Activated CD4-positive, alpha-beta T cell treated with anti-CD3 and anti-CD28 coated beads for 24 hours (primary cell): Measurements from ENCODE around the gene CNTNAP1.

Experiments used
- DNase-seq, 2 donors: peaks; one replicate each; pipeline ENCODE4 v3.0.0-alpha.2; 2020; ENCODE audit warnings: low read depth in 2 of 2

CNTNAP1 gene

DNA sequence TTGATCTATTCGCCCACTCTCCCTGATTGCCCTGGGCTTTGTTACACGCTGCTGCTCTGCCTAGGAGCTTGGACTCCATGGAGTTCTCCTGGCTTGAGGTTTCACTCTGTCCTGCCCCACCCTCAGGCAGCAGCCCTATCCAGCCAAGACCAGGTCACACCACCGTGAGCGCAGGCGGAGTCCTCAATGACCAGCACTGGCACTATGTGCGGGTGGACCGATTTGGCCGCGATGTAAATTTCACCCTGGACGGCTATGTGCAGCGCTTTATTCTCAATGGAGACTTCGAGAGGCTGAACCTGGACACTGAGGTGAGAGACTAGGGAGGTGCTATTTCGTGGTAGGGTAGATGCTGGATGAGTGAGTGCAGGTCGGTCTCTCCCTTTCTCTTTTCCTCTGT is 3.5 kb downstream of the CNTNAP1 start:
- DNase-seq, result no peak

DNA sequence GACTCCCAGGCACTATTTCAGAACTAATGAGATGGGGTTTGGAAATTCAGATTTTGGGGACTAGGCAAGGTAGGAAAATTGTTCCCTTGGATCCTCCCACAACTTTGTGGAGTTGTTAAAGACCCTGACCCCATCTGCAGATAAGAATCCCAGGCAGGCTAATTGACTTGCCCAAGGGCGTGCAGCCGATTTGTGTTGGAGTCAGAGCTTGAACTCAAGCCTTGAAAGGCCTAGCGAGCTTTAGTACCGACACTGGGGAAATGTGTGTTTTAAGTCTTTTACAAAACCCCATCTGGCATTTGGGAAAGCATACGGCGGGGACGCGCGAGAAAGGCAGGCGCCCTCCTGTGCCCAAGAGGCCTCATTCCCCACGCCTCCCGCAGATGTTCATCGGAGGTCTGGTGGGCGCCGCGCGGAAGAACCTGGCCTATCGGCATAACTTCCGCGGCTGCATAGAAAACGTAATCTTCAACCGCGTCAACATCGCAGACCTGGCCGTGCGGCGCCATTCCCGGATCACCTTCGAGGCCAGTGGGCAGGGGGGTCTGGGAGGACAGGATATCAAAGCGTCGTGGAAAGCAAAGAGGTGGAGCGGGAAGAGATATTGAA is 4.3 kb downstream of the CNTNAP1 start:
- no peak for DNase-seq

DNA sequence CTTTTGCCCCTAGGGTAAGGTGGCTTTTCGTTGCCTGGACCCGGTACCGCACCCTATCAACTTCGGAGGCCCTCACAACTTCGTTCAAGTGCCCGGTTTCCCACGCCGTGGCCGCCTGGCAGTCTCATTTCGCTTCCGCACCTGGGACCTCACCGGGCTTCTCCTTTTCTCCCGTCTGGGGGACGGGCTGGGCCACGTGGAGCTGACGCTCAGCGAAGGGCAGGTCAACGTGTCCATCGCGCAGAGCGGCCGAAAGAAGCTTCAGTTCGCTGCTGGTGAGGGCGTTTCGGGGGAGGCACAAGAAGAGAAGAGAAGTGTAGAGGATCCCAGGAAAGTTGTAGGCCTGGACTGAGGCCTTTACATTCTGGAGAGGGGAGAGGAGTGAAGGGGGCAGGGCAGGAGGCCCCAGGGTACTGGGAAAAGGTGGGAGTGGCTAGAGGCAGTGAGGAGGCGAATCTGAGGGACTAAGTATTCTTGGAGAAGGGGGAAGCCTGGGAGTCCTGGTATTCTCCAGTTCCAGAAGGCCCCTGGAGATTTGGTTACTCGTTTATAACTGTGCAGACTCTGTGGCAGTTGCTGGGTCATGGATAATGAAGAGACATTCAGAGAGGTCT is 5.5 kb downstream of the CNTNAP1 start:
- no peak for DNase-seq

DNA sequence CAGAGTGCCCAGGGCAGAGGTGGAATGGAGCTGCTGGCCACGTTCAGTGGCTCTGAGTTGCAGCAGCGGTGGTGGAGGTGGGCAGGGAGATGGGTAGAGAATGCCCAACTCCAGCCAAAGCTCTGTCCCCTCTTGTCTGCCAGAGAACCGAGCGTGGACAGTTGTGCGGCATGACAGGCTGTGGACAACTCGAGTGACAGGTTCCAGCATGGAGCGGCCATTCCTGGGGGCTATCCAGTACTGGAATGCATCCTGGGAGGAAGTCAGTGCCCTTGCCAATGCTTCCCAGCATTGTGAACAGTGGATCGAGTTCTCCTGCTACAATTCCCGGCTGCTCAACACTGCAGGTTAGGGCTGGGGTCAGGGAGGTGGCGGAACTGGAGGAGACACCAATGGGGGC is 8.3 kb downstream of the CNTNAP1 start:
- DNase-seq, result no peak

DNA sequence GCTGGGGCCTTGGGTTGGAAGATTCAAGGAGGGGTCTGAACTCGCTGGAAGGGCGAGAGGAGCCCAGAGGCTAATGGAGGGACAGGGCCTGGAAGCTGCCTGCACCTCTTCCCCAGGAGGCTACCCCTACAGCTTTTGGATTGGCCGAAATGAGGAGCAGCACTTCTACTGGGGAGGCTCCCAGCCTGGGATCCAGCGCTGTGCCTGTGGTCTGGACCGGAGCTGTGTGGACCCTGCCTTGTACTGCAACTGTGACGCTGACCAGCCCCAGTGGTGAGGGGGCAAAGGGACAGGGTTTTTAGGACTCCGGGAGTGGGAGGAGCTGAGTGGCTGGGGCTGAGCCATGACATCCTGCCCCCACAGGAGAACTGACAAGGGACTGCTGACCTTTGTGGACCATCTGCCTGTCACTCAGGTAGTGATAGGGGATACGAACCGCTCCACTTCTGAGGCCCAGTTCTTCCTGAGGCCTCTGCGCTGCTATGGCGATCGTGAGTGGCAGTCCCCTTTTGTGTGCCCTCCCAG is 8.8 kb downstream of the CNTNAP1 start:
- no peak for DNase-seq

DNA sequence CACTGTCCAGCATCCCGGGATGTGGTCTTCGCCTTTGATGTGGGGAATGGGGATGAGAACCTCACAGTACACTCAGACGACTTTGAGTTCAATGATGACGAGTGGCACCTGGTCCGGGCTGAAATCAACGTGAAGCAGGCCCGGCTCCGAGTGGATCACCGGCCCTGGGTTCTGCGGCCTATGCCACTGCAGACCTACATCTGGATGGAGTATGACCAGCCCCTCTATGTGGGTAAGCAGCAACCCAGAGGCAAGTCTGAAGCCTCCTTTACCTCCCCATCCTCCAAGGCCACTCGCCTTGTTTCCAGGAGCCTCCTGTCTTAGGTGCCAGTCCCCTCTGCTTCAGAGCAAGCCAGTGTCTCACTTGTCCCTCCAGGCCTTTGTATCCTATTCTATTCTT is 10.2 kb downstream of the CNTNAP1 start:
- no peak for DNase-seq

DNA sequence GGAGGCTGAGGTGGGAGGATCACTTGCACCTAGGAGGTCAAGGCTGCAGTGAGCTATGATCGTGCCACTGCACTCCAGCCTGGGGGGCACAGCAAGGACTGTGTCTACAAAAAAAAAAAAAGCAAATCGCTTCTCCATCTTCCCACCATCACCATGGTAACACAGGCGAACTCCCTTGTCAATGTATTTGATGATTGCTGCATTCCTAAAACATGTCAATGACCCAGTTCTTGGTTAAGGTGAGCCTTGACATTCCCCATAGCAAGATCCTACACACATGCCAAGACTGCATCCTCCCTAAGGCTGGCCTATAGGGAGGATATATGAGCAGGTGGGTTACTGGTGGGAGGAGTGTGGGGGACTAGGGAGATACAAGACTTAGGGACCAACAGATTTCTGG is 12.2 kb downstream of the CNTNAP1 start:
- no peak for DNase-seq

DNA sequence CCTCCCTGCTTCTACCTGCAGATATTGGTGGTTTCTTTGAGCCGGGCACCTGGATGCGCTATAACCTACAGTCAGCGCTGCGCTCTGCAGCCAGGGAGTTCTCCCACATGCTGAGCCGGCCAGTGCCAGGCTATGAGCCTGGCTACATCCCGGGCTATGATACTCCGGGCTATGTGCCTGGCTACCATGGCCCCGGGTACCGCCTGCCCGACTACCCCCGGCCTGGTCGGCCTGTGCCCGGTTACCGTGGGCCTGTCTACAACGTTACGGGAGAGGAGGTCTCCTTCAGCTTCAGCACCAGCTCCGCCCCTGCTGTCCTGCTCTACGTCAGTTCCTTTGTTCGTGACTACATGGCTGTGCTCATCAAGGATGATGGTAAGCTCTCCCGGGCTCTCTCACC is 13.2 kb downstream of the CNTNAP1 start:
- no peak for DNase-seq

DNA sequence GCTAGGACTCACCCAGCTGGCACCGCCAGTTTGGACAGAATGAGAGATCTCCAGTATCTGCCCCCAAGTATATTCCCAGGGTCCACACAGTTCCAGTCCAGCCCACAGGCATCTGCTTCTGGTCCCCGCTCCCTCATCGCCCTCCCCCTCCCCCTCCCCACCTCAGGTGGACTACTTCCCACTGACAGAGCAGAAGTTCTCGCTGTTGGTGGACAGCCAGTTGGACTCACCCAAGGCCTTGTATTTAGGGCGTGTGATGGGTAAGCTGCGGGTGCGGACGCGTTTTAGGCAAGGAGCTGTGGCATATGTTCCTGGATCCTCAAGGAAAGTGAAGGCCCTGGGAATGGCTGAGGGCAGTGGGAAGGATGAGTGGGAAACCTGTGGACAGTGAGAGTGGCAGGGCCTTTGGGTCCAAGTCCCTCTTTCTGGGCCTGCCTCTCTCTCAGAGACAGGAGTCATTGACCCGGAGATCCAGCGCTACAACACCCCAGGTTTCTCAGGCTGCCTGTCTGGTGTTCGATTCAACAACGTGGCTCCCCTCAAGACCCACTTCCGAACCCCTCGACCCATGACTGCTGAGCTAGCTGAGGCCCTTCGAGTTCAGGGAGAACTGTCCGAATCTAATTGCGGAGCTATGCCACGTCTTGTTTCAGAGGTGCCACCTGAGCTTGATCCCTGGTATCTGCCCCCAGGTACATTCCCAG is 14.9 kb downstream of the CNTNAP1 start:
- no peak for DNase-seq

DNA sequence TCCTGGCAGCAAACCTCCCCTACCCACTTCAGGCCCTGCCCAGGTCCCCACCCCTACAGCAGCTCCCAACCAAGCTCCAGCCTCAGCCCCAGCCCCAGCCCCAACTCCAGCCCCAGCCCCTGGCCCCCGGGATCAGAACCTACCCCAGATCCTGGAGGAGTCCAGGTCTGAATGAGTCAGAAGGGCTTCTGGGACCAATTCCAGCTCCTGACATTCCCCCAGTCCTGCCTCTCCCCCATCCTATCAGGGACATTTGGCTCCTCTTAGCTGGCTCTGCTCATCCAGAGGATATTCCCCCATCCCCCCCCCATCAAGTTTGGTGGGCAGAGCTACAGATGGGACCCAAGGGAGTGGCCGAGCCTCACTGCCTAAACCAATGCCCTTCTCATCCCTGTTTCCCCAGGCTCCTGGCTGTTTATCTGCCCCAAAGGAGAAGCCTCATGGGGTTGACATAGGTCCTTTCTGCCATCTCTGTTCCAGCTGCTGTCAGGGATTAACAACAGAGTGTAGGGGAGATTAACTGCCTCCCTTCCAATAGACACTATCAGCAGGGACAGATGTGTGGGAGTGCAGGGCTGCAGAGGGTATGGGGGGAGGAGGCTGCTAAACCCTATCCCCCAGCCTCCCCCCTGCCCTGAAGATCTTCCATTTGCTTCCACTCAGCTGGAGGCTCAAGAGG is 16.5 kb downstream of the CNTNAP1 start:
- no peak for DNase-seq

DNA sequence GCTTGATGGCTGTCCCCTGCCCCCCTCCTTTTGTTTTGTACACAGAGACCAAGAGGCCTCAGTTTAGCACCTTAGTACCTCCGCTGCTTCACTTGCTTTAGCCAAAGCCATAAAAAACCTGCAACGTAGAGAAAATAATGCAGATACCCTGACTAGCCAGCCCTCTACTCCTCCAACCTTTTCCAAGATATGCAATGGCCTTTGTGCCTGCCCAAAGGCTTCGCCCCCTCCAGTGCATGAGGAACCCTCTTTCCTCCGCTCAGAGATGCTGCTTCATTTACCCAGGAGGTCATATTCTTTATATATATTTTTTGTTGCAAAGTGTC is 17.0 kb downstream of the CNTNAP1 start:
- DNase-seq, result no peak

DNA sequence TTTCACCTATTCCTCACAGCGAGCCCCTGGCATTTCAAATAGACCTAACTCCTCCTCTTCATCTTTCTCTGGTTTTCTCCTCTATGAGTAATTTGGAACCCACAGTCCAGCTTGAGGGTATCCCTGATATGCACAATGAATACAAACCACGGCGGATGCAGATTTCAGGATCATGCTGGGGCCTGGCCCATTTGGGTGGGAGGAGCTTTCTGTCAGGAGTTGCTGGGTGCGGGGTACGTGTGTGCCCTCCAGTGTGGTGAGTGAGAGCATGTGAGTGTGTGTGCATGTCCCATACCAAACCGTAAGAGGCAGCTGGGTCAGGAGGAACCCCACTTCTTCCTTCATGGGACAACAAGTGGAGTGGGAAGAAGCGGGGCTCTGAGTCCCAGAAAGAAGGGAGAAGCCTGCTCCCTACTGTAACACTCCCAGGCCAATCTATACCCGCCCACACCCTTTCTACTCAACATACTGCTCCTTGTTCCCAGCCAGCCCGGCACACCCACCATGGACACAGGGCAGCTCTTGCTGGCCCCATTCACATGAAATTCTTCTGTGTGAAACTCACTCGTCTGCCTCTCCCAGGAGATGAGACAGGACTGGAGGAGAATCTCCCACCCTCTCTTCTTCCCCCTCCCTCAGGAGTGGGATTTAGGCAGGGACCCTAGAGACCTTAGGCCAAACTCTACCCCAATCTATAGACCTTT is 18.4 kb downstream of the CNTNAP1 start:
- DNase-seq, result no peak

DNA sequence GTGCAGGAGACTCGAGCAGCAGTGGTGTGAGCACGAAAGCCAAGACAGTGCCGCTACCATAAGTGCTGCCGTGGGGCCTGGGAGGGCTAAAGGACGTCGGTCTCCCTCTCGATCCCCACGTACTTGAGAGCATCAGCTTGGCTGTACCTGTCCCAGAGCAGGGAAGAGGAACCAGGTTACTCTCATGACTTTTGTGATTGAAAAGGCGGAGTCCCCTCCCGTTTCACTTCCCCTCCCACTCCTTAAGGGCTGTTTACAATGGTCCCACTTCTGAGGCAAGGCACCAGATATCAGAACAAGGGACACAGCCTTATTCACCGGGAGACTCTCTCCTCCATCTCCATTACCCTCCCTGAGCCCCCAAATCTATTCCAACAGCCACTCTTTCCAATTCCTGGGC is 20.1 kb downstream of the CNTNAP1 start:
- DNase-seq, result no peak

DNA sequence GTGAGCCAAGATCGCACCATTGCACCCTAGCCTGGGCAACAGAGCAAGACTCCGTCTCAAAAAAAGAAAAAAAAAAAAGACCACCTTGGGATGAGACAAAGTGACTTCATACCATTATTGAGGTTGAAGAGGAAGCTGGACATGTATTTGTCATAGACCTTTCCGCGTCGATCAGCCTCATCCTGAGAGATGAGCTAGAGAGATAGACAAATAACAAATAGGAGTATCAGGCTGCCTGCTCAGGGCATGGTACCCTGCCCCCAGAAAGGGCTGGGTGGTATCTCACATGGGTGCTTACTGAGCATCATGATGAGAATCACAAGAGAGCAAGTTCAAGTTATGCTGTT is 22.1 kb downstream of the CNTNAP1 start:
- DNase-seq, result no peak

DNA sequence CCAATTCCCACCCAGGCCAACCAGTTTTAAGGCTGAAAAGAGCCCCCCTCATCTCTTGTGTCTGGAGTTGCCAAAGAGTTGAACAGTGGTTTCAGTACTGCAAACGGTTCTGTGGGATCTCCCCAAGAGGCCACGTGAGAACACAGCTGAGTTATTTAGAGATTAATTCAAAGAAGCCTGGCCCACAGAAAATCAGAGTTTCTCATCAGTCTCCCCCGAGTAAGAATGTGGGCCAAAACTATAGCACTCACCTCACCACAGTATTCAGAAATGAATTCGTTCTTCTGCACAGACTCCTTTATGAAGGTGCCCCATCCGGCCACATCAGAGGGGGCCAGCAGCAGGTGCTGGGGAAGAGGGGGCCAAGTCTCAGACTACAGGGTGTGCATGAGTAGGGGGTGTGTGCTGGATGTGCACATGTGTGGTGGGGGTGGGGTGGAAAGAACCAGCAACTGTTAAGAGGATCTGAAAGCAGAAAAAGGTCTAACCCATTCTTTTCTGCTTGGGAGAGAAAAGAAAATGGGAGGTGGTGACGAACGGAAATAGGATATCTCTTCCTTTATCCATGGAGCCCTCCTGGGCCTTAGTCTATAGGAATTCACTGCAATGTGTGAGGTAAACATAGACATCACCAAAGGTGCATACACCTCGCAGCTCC is 22.6 kb downstream of the CNTNAP1 start:
- peak in 1 of 2 donors; percentile 23 for DNase-seq

DNA sequence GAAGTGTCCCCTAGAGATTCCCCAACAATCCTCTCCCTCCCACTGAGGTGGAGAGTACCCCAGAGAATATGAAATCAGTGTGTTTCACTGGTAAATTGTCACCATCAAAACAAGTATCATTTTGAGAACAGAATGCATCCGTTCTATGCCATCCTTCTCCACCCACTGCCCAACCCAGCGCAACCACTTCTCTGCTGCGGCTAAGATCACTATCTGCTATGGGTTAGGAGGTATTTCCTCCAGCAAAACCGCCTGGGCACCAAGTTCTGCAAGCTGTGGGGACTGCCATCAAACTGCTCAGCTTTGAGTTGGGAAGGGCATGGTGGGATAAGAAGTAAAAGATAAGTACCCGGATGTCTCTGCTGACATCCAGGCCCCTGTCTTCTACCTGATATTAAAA is 24.4 kb downstream of the CNTNAP1 start:
- DNase-seq, result peak; percentile 3 to 24

DNA sequence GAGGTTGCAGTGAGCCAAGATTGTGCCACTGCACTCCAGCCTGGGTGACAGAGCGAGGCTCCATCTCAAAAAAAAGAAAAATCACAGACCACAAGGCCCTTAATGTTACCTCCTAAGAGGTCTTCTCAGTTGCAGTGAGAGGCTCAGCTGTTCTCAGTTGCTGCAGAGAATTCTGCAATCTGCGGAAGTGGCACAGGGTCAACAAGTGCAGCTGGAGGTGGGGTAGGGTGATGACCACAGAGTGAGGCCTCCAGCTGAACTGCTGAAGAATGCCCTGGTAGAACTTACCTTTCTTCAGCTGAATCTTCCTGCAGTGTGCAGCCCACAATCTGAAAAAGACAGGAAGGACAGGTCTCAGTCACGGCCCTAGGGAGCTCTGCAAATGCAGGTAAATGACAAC is 26.3 kb downstream of the CNTNAP1 start:
- no peak for DNase-seq

DNA sequence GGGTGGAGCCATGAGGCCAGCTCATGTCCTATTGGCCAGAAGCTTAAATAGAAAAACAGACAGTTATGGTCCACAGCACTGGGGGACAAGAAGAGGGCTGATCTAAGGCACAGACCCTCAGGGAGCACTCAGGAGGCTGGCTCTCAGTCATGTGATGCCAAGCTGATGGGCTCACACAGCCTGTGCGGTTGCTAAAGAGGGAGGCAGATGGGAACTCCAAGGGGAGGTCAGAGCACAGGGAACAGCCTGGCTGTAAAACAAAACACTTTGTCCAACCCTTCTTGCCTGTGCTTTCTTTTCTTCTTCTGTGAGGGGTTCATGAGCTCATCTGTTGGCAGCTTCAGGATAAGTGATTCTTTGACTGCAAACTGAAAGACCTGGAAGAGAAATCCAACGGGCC is 27.2 kb downstream of the CNTNAP1 start:
- no peak for DNase-seq

DNA sequence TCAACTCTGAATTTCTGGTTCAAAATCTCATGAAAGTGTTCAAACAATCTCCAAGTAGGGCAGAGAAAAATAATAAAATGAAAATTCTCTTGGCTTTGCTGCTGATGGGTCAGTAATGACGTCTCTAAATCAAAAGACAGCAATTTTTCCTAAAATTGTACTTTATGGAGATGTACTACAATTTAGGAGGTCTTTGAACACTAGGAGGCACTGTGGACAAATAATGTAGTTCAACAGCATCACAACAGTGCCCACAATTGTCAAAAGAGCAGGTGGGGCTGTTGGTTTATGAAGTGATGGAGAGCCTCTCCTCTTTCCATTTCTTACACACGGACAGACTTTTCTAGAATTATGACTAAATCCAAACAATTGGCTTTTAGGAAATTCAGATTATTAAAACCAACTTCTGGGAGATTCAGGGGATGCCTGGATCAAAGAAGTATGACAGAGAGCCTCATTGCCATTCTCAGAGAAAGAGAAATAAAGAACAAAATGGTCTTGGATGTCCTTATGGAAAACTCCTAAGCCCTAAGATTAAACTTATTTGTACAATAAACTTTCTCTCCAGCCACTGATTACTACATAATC is 38.8 kb downstream of the CNTNAP1 start:
- DNase-seq, result peak in 1 of 2 donors; percentile 33

DNA sequence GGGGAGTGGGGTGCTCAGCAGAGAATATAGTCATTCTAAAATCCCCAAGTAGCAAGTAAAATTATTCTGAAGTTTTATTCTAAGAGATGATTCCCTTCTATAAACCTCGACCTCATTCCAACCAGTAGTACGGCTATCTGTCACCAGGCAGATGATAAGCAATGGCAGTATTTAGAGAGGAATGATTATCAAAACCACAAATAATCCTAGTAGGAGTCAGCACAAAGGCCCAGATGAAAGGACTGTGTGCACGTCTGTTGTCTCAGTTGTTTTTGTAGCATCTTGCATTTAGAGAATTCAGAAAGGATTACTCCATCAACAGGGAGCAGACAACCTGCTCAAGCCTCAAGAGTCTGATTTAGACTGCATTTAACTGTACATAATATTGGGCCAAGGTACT is 41.3 kb downstream of the CNTNAP1 start:
- DNase-seq, result no peak

DNA sequence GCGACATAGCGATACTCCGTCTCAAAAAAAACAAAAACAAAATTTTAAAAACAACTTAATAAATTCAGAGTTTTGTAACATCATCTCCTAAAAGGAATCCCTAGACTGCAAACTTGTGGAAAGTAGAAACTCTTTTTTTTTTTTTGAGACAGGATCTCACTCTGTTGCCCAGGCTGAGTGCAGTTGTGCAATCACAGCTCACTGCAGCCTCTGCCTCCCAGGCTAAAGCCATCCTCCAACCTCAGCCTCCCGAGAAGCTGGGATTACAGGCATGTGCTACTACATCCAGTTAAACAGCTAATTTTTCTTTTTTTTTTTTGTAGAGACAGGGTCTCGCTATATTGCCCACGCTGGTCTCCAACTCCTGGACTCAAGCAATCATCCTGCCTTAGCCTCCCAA is 42.8 kb downstream of the CNTNAP1 start:
- DNase-seq, result no peak
